Osteocyte (in vitro differentiated cells): ENCODE results near the gene DAPK2. TPM values are rescaled to one million over a fixed set of nuclear protein-coding genes. Genes with fewer than 3 reads are reported as not detected.

ENCODE experiments used
- DNase-seq: peaks from one replicate; pipeline ENCODE4 v3.0.0; 2021; ENCODE audit warnings: mixed read lengths; ENCODE audit not compliant: unreplicated experiment; ENCODE audit errors: extremely low spot score
- H3K27ac Mint-ChIP-seq: one replicate; pipeline ENCODE4 v1.8.0; 2021; ENCODE audit warnings: mild to moderate bottlenecking, mixed read lengths; ENCODE audit not compliant: unreplicated experiment
- H3K27me3 Mint-ChIP-seq: one replicate; pipeline ENCODE4 v1.8.0; 2021; ENCODE audit warnings: mixed read lengths; ENCODE audit not compliant: unreplicated experiment
- H3K36me3 Mint-ChIP-seq: one replicate; pipeline ENCODE4 v1.8.0; 2021; ENCODE audit warnings: mixed read lengths; ENCODE audit not compliant: unreplicated experiment
- H3K4me1 Mint-ChIP-seq: one replicate; pipeline ENCODE4 v1.8.0; 2021; ENCODE audit warnings: mixed read lengths; ENCODE audit not compliant: unreplicated experiment
- H3K4me3 Mint-ChIP-seq: one replicate; pipeline ENCODE4 v1.8.0; 2021; ENCODE audit warnings: mild to moderate bottlenecking, moderate library complexity, mixed read lengths; ENCODE audit not compliant: unreplicated experiment
- H3K9me3 Mint-ChIP-seq: one replicate; pipeline ENCODE4 v1.8.0; 2021; ENCODE audit warnings: mixed read lengths; ENCODE audit not compliant: unreplicated experiment
- total RNA-seq: library from RNA; stranded (reverse); gene quantifications from 2 replicates; pipeline ENCODE4 v1.2.1, GENCODE V29; 2021
- TF ChIP-seq, protein P1 (sequence below): fragments of 200-600 bp; sonication (generic); IDR thresholded peaks from 2 replicates; pipeline ENCODE4 v1.5.0; 2021; ENCODE audit warnings: antibody characterized with exemption, mild to moderate bottlenecking, moderate library complexity

DAPK2 gene
- total RNA-seq, 1 donor from 2014 or later: 17.6 TPM

DNA sequence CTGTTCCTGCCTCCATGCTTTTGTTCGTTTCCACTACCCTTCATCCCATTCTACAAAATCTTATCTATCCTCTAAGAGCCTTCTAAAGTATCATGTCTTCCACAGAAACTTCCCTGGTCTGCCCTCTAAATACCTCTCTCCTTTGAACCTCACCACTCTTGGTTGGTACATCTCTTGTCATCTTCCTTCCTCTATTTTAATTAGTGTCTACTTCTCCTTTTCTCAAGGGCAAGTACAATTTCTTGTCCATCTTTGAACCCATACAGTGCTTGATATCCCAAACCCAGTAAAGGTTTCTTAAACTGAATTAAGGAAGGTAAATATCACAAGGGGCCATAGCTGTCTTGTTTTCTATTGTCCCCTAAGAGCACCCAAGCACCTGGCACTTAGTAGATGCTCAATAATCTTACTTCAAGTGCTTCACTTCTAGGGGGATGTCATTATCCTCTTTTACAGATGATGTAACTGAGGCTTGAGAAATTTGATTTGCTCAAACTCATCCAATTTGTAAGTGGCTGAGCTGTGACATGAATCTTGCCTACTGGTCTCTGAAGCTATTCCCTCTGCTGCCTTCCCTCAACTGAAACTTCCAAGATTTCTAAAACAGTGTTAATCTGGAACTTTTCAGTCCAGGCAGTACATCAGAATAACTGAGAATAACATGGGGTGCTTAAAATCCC is 2.6 kb upstream of the DAPK2 start:
- Mint-ChIP-seq H3K4me1 (peaks cover 38% of the 10 kb centered on the region), H3K9me3 (no peaks in the 10 kb centered on the region), H3K4me3 (no peak overlapping the region), H3K27ac (no peak overlapping the region), H3K36me3 (peaks cover 2% of the 10 kb centered on the region), H3K27me3 (no peaks in the 10 kb centered on the region)
- TF ChIP-seq, protein P1, sequence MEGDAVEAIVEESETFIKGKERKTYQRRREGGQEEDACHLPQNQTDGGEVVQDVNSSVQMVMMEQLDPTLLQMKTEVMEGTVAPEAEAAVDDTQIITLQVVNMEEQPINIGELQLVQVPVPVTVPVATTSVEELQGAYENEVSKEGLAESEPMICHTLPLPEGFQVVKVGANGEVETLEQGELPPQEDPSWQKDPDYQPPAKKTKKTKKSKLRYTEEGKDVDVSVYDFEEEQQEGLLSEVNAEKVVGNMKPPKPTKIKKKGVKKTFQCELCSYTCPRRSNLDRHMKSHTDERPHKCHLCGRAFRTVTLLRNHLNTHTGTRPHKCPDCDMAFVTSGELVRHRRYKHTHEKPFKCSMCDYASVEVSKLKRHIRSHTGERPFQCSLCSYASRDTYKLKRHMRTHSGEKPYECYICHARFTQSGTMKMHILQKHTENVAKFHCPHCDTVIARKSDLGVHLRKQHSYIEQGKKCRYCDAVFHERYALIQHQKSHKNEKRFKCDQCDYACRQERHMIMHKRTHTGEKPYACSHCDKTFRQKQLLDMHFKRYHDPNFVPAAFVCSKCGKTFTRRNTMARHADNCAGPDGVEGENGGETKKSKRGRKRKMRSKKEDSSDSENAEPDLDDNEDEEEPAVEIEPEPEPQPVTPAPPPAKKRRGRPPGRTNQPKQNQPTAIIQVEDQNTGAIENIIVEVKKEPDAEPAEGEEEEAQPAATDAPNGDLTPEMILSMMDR: no peak
- DNase-seq: no peak

DNA sequence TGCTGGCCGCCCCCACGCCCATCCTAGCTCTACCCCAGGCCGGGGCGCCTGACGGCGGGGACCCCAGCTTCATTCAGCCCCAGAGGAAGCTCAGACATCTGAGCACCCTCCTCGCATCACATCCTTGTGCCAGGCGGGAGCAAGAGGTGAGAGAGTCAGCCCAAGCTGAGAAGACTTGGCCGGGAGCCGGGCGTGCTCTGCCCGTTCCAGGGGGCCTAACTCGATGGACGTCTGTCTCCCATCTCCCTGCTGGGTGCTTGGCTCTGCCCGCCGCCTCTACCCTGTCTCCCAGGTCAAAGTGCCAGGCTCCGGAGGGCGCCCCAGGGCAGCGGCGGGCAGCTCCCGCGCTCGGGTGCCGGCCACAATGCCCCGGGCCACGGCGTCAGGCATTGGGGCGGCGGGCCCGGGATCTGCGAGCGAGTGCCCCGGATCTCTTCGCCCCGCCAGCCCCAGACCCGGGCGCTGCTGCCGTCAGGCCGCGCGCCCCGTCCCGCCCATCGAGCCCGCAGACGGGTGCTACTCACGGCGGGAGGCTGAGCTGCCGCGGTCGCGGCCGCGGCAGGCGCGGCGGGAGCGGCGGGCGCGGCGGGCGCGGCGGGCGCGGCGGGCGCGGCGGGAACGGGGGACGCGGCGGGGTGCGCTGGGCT is 388 bp downstream of the DAPK2 start:
- no peaks in the 10 kb centered on the region for H3K27me3 Mint-ChIP-seq
- DNase-seq: no peak
- peak overlapping the region; percentile 72 for H3K4me3 Mint-ChIP-seq
- no peaks in the 10 kb centered on the region for H3K9me3 Mint-ChIP-seq
- peaks cover 36% of the 10 kb centered on the region for H3K4me1 Mint-ChIP-seq
- peaks cover 4% of the 10 kb centered on the region for H3K36me3 Mint-ChIP-seq
- H3K27ac Mint-ChIP-seq: no peak overlapping the region
- TF ChIP-seq, protein P1: no peak

- no peaks in the 10 kb centered on the region for H3K9me3 Mint-ChIP-seq
- H3K4me1 Mint-ChIP-seq: peaks cover 29% of the 10 kb centered on the region
- no peaks in the 10 kb centered on the region for H3K27me3 Mint-ChIP-seq
- H3K36me3 Mint-ChIP-seq: peaks cover 5% of the 10 kb centered on the region
- DNase-seq: no peak
- H3K4me3 Mint-ChIP-seq: peak overlapping the region; percentile 72
- TF ChIP-seq, protein P1: no peak
- no peak overlapping the region for H3K27ac Mint-ChIP-seq
These were observed 1.2 kb downstream of the DAPK2 start for GRCh38 chr15:64045101-64045435.

GRCh38 chr15:64044300-64045100 is 1.8 kb downstream of the DAPK2 start:
- no peak for DNase-seq
- no peaks in the 10 kb centered on the region for H3K27me3 Mint-ChIP-seq

More at GRCh38 chr15:64044300-64045100, 1.8 kb downstream of the DAPK2 start:
- no peaks in the 10 kb centered on the region for H3K9me3 Mint-ChIP-seq
- H3K4me1 Mint-ChIP-seq: peaks cover 26% of the 10 kb centered on the region
- TF ChIP-seq, protein P1: no peak
- peak overlapping the region; percentile 72 for H3K4me3 Mint-ChIP-seq
- peaks cover 8% of the 10 kb centered on the region for H3K36me3 Mint-ChIP-seq
- peak overlapping the region; percentile 39 for H3K27ac Mint-ChIP-seq
